WI38 (cell line): ENCODE measurements around the gene OSBPL1A.
"Not testable (repeated sequence)": the region's sequence is repeated elsewhere in the genome, so short reads cannot be mapped to it uniquely, and the experiment has no call there.

ENCODE experiments used
- H3K4me3 ChIP-seq: 2 replicates; pipeline ENCODE4 v1.5.1; 2011; ENCODE audit warnings: low read depth, mild to moderate bottlenecking, control low read depth, low read length
- CTCF ChIP-seq: IDR thresholded peaks from 2 replicates; pipeline ENCODE4 v1.5.1; 2012; ENCODE audit warnings: low read depth, mild to moderate bottlenecking, control low read depth, low read length

The OSBPL1A gene

GRCh38 chr18:24380163-24380747 lies 17.4 kb downstream of the OSBPL1A start:
- TF ChIP-seq CTCF = no peak
- no peak overlapping the region for H3K4me3 ChIP-seq

GRCh38 chr18:24378598-24378997 lies 19.0 kb downstream of the OSBPL1A start:
- H3K4me3 ChIP-seq = no peak overlapping the region
- TF ChIP-seq CTCF = no peak

GRCh38 chr18:24376531-24376930 lies 21.1 kb downstream of the OSBPL1A start:
- H3K4me3 ChIP-seq = not testable (repeated sequence)

- H3K4me3 ChIP-seq = no peak overlapping the region
- TF ChIP-seq CTCF = no peak
Observed at GRCh38 chr18:24373328-24373727, 24.3 kb downstream of the OSBPL1A start.

GRCh38 chr18:24372279-24372872 lies 25.2 kb downstream of the OSBPL1A start:
- TF ChIP-seq CTCF = no peak
- H3K4me3 ChIP-seq = no peak overlapping the region

- TF ChIP-seq CTCF = no peak
- H3K4me3 ChIP-seq = no peak overlapping the region
Observed at GRCh38 chr18:24370120-24370519, 27.5 kb downstream of the OSBPL1A start.

GRCh38 chr18:24369426-24369825 lies 28.2 kb downstream of the OSBPL1A start:
- H3K4me3 ChIP-seq = no peak overlapping the region
- TF ChIP-seq CTCF = no peak

- no peak for TF ChIP-seq CTCF
- no peak overlapping the region for H3K4me3 ChIP-seq
Observed at GRCh38 chr18:24368749-24369148, 28.9 kb downstream of the OSBPL1A start.
